Brain pericyte (primary cell): Measurements from ENCODE around the gene ATP11A.

Experiments
- DNase-seq: peaks from one replicate; pipeline ENCODE4 v3.0.0-alpha.2; 2012; ENCODE audit warnings: low read depth, low spot score

ATP11A gene

GRCh38 chr13:112904436-112904960 lies 214.7 kb downstream of the ATP11A start:
- DNase-seq, result no peak

GRCh38 chr13:112905086-112905485 lies 215.2 kb downstream of the ATP11A start:
- DNase-seq, result no peak

- no peak for DNase-seq
Measured at GRCh38 chr13:112905619-112905989, 215.8 kb downstream of the ATP11A start.

- DNase-seq, result no peak
Measured at GRCh38 chr13:112905990-112906641, 216.3 kb downstream of the ATP11A start.

GRCh38 chr13:112907286-112907685 lies 217.4 kb downstream of the ATP11A start:
- DNase-seq, result no peak

GRCh38 chr13:112907871-112908331 lies 218.1 kb downstream of the ATP11A start:
- no peak for DNase-seq

- DNase-seq, result no peak
Measured at GRCh38 chr13:112908342-112908741, 218.5 kb downstream of the ATP11A start.

- DNase-seq, result no peak
Measured at GRCh38 chr13:112910016-112910415, 220.2 kb downstream of the ATP11A start.

GRCh38 chr13:112910616-112911280 lies 220.9 kb downstream of the ATP11A start:
- DNase-seq, result no peak

GRCh38 chr13:112911285-112911701 lies 221.5 kb downstream of the ATP11A start:
- no peak for DNase-seq

GRCh38 chr13:112911883-112912282 lies 222.0 kb downstream of the ATP11A start:
- DNase-seq, result no peak

GRCh38 chr13:112912726-112913440 lies 223.0 kb downstream of the ATP11A start:
- no peak for DNase-seq

GRCh38 chr13:112916296-112916695 lies 226.5 kb downstream of the ATP11A start:
- no peak for DNase-seq

GRCh38 chr13:112917056-112917664 lies 227.3 kb downstream of the ATP11A start:
- DNase-seq, result no peak

- no peak for DNase-seq
Measured at GRCh38 chr13:112917737-112918136, 227.9 kb downstream of the ATP11A start.

- DNase-seq, result no peak
Measured at GRCh38 chr13:112918266-112918665, 228.4 kb downstream of the ATP11A start.

GRCh38 chr13:112918746-112919145 lies 228.9 kb downstream of the ATP11A start:
- no peak for DNase-seq

GRCh38 chr13:112923962-112924361 lies 234.1 kb downstream of the ATP11A start:
- DNase-seq, result no peak

GRCh38 chr13:112924365-112924764 lies 234.5 kb downstream of the ATP11A start:
- DNase-seq, result no peak

GRCh38 chr13:112926003-112926402 lies 236.2 kb downstream of the ATP11A start:
- no peak for DNase-seq

GRCh38 chr13:112926993-112927392 lies 237.2 kb downstream of the ATP11A start:
- no peak for DNase-seq
